Endothelial cell of umbilical vein (primary cell): ENCODE measurements around the gene JCAD.

Experiments
- EZH2 ChIP-seq: IDR thresholded peaks from 2 replicates; pipeline ENCODE4 v1.6.1; 2012; ENCODE audit warnings: borderline replicate concordance, low read depth, mild to moderate bottlenecking, moderate library complexity, low read length, inconsistent platforms; ENCODE audit not compliant: severe bottlenecking
- FOS ChIP-seq: IDR thresholded peaks from 2 replicates; pipeline ENCODE4 v1.6.1; 2011; ENCODE audit warnings: mild to moderate bottlenecking, low read length, moderate library complexity, borderline replicate concordance; ENCODE audit not compliant: insufficient read depth
- GATA2 ChIP-seq: IDR thresholded peaks from 2 replicates; pipeline ENCODE4 v1.7.0; 2011; ENCODE audit warnings: low read depth, mild to moderate bottlenecking, moderate library complexity, mixed read lengths, low read length; ENCODE audit not compliant: insufficient read length, insufficient read depth
- JUN ChIP-seq: IDR thresholded peaks from 2 replicates; pipeline ENCODE4 v1.6.1; 2011; ENCODE audit warnings: borderline replicate concordance, low read depth; ENCODE audit not compliant: insufficient read length, insufficient read depth
- MAX ChIP-seq: IDR thresholded peaks from 2 replicates; pipeline ENCODE4 v1.6.1; 2011; ENCODE audit not compliant: insufficient read depth, insufficient read length
- MYC ChIP-seq: IDR thresholded peaks from one replicate; pipeline ENCODE4 v1.6.1; 2011; ENCODE audit warnings: mild to moderate bottlenecking, low read depth, low read length
- POLR2A ChIP-seq: IDR thresholded peaks from 2 replicates; pipeline ENCODE4 v1.6.1; 2012; ENCODE audit warnings: low read depth, mild to moderate bottlenecking, control low read depth, low read length
- POLR2AphosphoS5 ChIP-seq: IDR thresholded peaks from 2 replicates; pipeline ENCODE4 v1.6.1; 2012; ENCODE audit warnings: low read depth, mild to moderate bottlenecking, control low read depth, low read length, moderate library complexity; ENCODE audit not compliant: insufficient read depth
- TF ChIP-seq, protein P1 (sequence below), 2 donors: IDR thresholded peaks; 1 replicate in 1 of 2; 2 replicates in 1 of 2; pipeline ENCODE4 v1.5.1; 2011; ENCODE audit warnings: low read length in 2 of 2, mild to moderate bottlenecking in 2 of 2, moderate library complexity in 2 of 2, control low read depth in 1 of 2, inconsistent platforms in 1 of 2, low read depth in 1 of 2; ENCODE audit not compliant: insufficient read depth in 1 of 2; ENCODE audit errors: extremely low read depth in 1 of 2

- TF ChIP-seq POLR2A, result no peak
- TF ChIP-seq, protein P1, sequence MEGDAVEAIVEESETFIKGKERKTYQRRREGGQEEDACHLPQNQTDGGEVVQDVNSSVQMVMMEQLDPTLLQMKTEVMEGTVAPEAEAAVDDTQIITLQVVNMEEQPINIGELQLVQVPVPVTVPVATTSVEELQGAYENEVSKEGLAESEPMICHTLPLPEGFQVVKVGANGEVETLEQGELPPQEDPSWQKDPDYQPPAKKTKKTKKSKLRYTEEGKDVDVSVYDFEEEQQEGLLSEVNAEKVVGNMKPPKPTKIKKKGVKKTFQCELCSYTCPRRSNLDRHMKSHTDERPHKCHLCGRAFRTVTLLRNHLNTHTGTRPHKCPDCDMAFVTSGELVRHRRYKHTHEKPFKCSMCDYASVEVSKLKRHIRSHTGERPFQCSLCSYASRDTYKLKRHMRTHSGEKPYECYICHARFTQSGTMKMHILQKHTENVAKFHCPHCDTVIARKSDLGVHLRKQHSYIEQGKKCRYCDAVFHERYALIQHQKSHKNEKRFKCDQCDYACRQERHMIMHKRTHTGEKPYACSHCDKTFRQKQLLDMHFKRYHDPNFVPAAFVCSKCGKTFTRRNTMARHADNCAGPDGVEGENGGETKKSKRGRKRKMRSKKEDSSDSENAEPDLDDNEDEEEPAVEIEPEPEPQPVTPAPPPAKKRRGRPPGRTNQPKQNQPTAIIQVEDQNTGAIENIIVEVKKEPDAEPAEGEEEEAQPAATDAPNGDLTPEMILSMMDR (IDR thresholded peaks at IDR 0.05; ENCODE audit: extremely low read depth in 1 of 2, insufficient read depth in 1 of 2, low read depth in 1 of 2, low read length in 2 of 2), result no peak
- TF ChIP-seq JUN, result peak; percentile 36
- TF ChIP-seq POLR2AphosphoS5, result peak; percentile 53
- TF ChIP-seq EZH2, result no peak
- TF ChIP-seq MYC, result peak; percentile 47
- peak; percentile 75 for TF ChIP-seq FOS
- no peak for TF ChIP-seq GATA2
- no peak for TF ChIP-seq MAX
Observed at GRCh38 chr10:29968585-29968984, 90.8 kb downstream of the JCAD start.
